Measurements from ENCODE around the gene BMP8A.
"Not testable (repeated sequence)": the region's sequence is repeated elsewhere in the genome, so short reads cannot be mapped to it uniquely, and the experiment has no call there.

The BMP8A gene

GRCh38 chr1:39522661-39523567 is 31.5 kb downstream of the BMP8A start:
- in situ Hi-C loops (cut with MboI; ENCODE audit: low pct_unique_long_range_greater_than_20kb, low sequenced_read_pairs, unreplicated experiment) = no loop called here
- no peak for TF ChIP-seq CTCF (IDR thresholded peaks at IDR 0.05; ENCODE audit: extremely low read depth, insufficient read depth, missing control alignments)
- DNase-seq (ENCODE audit: low spot score) = no peak

- TF ChIP-seq CTCF (IDR thresholded peaks at IDR 0.05; ENCODE audit: extremely low read depth, insufficient read depth, missing control alignments) = no peak
- no peak for DNase-seq (ENCODE audit: low spot score)
- in situ Hi-C loops (cut with MboI; ENCODE audit: low pct_unique_long_range_greater_than_20kb, low sequenced_read_pairs, unreplicated experiment) = no loop called here
Observed at GRCh38 chr1:39524171-39524570, 32.7 kb downstream of the BMP8A start.

- in situ Hi-C loops (cut with MboI; ENCODE audit: low pct_unique_long_range_greater_than_20kb, low sequenced_read_pairs, unreplicated experiment) = no loop called here
- no peak for DNase-seq (ENCODE audit: low spot score)
- TF ChIP-seq CTCF (IDR thresholded peaks at IDR 0.05; ENCODE audit: extremely low read depth, insufficient read depth, missing control alignments) = no peak
Observed at GRCh38 chr1:39524591-39525365, 33.3 kb downstream of the BMP8A start.

- DNase-seq (ENCODE audit: low spot score) = peak; percentile 83
- TF ChIP-seq CTCF (IDR thresholded peaks at IDR 0.05; ENCODE audit: extremely low read depth, insufficient read depth, missing control alignments) = no peak
- in situ Hi-C loops (cut with MboI; ENCODE audit: low pct_unique_long_range_greater_than_20kb, low sequenced_read_pairs, unreplicated experiment) = no loop called here
Observed at GRCh38 chr1:39525366-39526165, 34.1 kb downstream of the BMP8A start.

- no peak for TF ChIP-seq CTCF (IDR thresholded peaks at IDR 0.05; ENCODE audit: extremely low read depth, insufficient read depth, missing control alignments)
- DNase-seq (ENCODE audit: low spot score) = no peak
- in situ Hi-C loops (cut with MboI; ENCODE audit: low pct_unique_long_range_greater_than_20kb, low sequenced_read_pairs, unreplicated experiment) = no loop called here
Observed at GRCh38 chr1:39526466-39527189, 35.2 kb downstream of the BMP8A start.

GRCh38 chr1:39527190-39527579 is 35.7 kb downstream of the BMP8A start:
- in situ Hi-C loops (cut with MboI; ENCODE audit: low pct_unique_long_range_greater_than_20kb, low sequenced_read_pairs, unreplicated experiment); DNase-seq (ENCODE audit: low spot score): not testable (repeated sequence)

All from GM13977 (cell line).